Left lung (tissue), 10 donors: ENCODE measurements around the gene CNTNAP4. TPM values are rescaled to one million over a fixed set of nuclear protein-coding genes. Genes with fewer than 3 reads are reported as not detected.
A peak's percentile ranks its signal among the peaks of the same experiment; 100 is the strongest.

Experiments used
- ATAC-seq: fragments of 200-7000 bp; cut with Tn5 transposase; one replicate; pipeline ENCODE4 v1.9.1; 2020; ENCODE audit warnings: moderate library complexity
- DNase-seq, 4 donors: peaks; one replicate each; pipeline ENCODE4 v3.0.0-alpha.2; 2013 to 2020
- H3K27ac ChIP-seq, 2 donors: fragments of 200-600 bp; sonication (generic) in 1 of 2; one replicate each; pipeline versions ENCODE4 v1.5.0 to v1.8.0; 2020 to 2021
- H3K27me3 ChIP-seq, 2 donors: fragments of 200-600 bp; sonication (generic) in 1 of 2; one replicate each; pipeline versions ENCODE4 v1.5.0 to v1.8.0; 2020 to 2021
- H3K36me3 ChIP-seq, 2 donors: fragments of 200-600 bp; sonication (generic) in 1 of 2; one replicate each; pipeline versions ENCODE4 v1.5.0 to v1.8.0; 2020 to 2021
- H3K4me1 ChIP-seq, 2 donors: fragments of 200-600 bp; one replicate each; pipeline ENCODE4 v1.8.0; 2021
- H3K4me3 ChIP-seq, 2 donors: fragments of 200-600 bp; sonication (generic) in 1 of 2; one replicate each; pipeline versions ENCODE4 v1.5.0 to v1.8.0; 2020 to 2021; ENCODE audit warnings: mild to moderate bottlenecking in 1 of 2
- H3K9me3 ChIP-seq, 2 donors: fragments of 200-600 bp; sonication (generic) in 1 of 2; one replicate each; pipeline versions ENCODE4 v1.5.0 to v1.8.0; 2020 to 2021
- intact Hi-C, 2 donors: fragments of 100-400 bp; cut with DNase I; formaldehyde crosslinking; loops; one replicate each; pipeline versions ENCODE4 v1.11.2 to v1.14.2; 2022
- polyA plus RNA-seq, 6 donors: library from polyadenylated mRNA; unstranded; fragments of 120-200 nt; gene quantifications; one replicate each; pipeline ENCODE4 v1.2.1, GENCODE V29; 2013; ENCODE audit not compliant: insufficient read length in 6 of 6
- total RNA-seq, 2 donors: library from RNA; stranded (reverse); fragmentation: NEBNext Ultra II Directional; extraction: Animal tissue kit (Norgen Biotek cat#: 25700); gene quantifications; one replicate each; pipeline ENCODE4 v1.2.1, GENCODE V29; 2021
- TF ChIP-seq, protein P1 (sequence below), 2 donors: fragments of 200-600 bp; sonication (generic) in 1 of 2; IDR thresholded peaks; one replicate each; pipeline versions ENCODE4 v1.5.0 to v1.8.0; 2021; ENCODE audit warnings: antibody characterized with exemption in 2 of 2
- donor health status: DM: no; HTN: yes; CAD: no.
- donor health status: DM: no; HTN: no; CAD: no.

CNTNAP4 gene
- total and polyA plus RNA-seq, 8 donors = 0.11 to 0.76 (median 0.37) TPM; not detected in 2

DNA sequence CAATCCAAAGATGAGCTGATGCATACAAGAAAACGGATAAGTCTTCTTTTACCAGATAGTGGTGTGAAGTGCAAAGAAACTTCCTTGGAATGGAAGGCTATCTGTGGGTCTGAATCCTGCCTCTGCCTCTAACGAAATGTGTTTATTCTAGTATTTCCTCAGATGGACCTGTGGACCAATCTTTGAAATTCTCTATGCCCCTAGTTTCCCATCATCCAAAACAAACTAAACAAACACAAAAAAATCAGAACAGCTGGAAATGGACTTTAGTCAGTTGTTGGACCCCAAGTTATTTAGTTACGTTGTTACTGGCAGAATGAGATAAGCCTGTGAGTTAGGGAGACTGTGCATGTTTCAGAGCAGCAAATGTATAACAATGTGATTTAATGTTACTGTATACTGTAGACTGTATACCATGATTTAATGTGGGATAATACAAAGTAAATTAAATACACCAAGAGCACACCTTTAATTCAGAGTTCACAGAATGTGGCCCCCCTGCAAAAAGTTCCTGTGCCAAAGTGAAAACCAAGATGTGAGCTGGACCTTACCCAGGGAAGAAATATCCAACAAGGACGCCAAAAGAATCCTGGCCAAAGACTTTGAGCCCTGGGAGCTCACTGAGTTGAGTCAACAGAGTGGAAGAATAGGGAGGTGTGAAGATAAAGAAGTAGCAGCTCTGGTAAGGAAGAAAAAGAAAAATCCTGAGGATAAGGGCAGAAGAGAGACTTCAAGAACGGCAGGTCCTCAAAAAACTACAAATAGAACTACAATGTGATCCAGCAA, 255.2 kb downstream of the CNTNAP4 start:
- no peak overlapping the region for H3K4me3 ChIP-seq
- no peaks in the 10 kb centered on the region for H3K9me3 ChIP-seq
- no peak for ATAC-seq
- H3K27me3 ChIP-seq = no peaks in the 10 kb centered on the region
- no peak for DNase-seq
- no peaks in the 10 kb centered on the region for H3K4me1 ChIP-seq
- TF ChIP-seq, protein P1, sequence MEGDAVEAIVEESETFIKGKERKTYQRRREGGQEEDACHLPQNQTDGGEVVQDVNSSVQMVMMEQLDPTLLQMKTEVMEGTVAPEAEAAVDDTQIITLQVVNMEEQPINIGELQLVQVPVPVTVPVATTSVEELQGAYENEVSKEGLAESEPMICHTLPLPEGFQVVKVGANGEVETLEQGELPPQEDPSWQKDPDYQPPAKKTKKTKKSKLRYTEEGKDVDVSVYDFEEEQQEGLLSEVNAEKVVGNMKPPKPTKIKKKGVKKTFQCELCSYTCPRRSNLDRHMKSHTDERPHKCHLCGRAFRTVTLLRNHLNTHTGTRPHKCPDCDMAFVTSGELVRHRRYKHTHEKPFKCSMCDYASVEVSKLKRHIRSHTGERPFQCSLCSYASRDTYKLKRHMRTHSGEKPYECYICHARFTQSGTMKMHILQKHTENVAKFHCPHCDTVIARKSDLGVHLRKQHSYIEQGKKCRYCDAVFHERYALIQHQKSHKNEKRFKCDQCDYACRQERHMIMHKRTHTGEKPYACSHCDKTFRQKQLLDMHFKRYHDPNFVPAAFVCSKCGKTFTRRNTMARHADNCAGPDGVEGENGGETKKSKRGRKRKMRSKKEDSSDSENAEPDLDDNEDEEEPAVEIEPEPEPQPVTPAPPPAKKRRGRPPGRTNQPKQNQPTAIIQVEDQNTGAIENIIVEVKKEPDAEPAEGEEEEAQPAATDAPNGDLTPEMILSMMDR (IDR thresholded peaks at IDR 0.05) = no peak
- H3K27ac ChIP-seq = no peak overlapping the region
- no peaks in the 10 kb centered on the region for H3K36me3 ChIP-seq
- intact Hi-C loops = no loop called here

DNA sequence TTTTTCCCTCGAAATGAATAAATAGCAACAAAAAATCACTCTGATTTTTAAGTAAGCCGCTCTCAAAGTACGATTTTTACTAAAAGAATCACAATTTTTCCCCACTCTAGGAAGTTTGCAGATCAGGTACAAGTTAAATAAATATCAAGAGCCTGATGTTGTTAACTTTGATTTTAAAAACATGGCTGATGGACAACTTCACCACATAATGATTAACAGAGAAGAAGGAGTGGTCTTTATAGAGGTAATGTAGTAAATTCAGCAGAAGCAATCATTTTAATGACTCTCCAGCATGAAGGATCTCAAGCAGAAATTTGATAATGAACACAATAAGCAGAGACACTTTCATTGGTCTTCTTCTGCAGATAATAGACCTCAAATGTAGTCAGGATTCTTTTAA, 262.4 kb downstream of the CNTNAP4 start:
- intact Hi-C loops = no loop called here
- no peak for ATAC-seq

DNA sequence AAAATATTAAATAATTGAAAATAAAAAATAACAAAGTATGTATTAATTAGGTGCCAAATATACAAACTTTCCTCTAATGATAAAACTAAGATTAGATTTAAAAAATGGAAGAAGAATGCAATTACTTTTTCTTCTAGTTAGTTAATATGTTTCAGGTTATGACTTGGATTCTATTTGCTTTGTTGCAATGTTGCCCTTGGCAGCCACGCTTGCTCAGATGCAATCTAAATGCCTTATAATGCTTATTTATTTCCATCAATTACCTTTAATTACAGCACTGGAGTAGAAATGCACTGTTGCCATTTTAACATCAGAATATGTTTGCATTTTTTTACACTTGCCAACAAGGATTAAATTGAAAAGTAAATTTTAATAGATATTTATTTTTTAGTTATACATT, 263.9 kb downstream of the CNTNAP4 start:
- Histone ChIP-seq H3K27me3 (no peaks in the 10 kb centered on the region), H3K4me1 (no peaks in the 10 kb centered on the region), H3K4me3 (no peak overlapping the region), H3K36me3 (no peaks in the 10 kb centered on the region), H3K9me3 (no peaks in the 10 kb centered on the region), H3K27ac (no peak overlapping the region)
- intact Hi-C loops = no loop called here
- TF ChIP-seq, protein P1 (IDR thresholded peaks at IDR 0.05) = no peak
- DNase-seq = peak in 1 of 4 donors; percentile 2
- no peak for ATAC-seq

More for the DNA sequence above, 262.4 kb downstream of the CNTNAP4 start:
- H3K9me3 ChIP-seq = no peaks in the 10 kb centered on the region
- no peak overlapping the region for H3K27ac ChIP-seq
- H3K4me1 ChIP-seq = no peaks in the 10 kb centered on the region
- TF ChIP-seq, protein P1 (IDR thresholded peaks at IDR 0.05) = no peak
- no peaks in the 10 kb centered on the region for H3K27me3 ChIP-seq
- no peaks in the 10 kb centered on the region for H3K36me3 ChIP-seq
- H3K4me3 ChIP-seq = no peak overlapping the region
- no peak for DNase-seq

DNA sequence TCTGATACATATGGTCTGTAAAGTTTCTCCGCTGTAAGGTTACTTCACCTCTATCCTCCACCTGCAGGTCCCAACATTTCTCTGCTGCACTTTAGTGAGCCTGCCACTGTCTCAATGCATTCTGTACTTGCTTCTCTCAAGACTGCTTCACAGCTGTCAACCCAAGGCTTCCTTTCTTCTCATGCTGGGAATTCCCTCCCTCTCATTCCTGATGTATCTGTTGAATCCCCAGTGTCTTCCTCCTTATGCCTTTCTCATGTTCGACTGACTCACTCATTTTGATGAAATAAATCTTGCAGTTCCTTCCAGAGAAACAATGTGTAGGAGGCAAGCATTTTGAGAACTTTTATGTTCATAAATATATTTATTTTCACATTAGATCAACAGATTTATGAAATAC, 288.3 kb downstream of the CNTNAP4 start:
- DNase-seq (no peak), ATAC-seq (no peak)
- Histone ChIP-seq H3K36me3 (no peaks in the 10 kb centered on the region), H3K9me3 (no peaks in the 10 kb centered on the region), H3K4me1 (no peaks in the 10 kb centered on the region), H3K4me3 (no peak overlapping the region), H3K27me3 (no peaks in the 10 kb centered on the region), H3K27ac (no peak overlapping the region)
- intact Hi-C loops = no loop called here
- TF ChIP-seq, protein P1 (IDR thresholded peaks at IDR 0.05) = no peak

DNA sequence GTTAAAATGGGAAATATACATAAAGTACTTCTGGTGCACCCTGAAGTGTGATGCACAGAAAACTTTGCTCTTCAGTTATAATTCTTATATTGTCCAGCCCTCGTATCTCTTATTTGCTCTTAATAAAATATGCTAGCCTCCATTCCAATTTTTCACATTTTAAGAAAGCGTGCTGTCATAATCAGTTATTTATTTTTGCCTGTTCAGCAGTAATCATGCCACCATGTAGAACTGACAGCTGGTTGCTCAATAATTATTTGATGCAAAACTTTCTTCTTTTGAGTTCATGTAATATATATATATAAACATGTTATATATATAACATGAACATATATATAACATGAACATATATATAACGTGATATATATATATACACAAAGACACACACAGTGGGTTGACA, 294.6 kb downstream of the CNTNAP4 start:
- intact Hi-C loops = no loop called here
- TF ChIP-seq, protein P1 (IDR thresholded peaks at IDR 0.05) = no peak
- H3K27ac ChIP-seq = no peak overlapping the region
- no peaks in the 10 kb centered on the region for H3K9me3 ChIP-seq
- no peaks in the 10 kb centered on the region for H3K4me1 ChIP-seq
- ATAC-seq (no peak), DNase-seq (no peak)
- H3K4me3 ChIP-seq = no peak overlapping the region
- H3K27me3 ChIP-seq = no peaks in the 10 kb centered on the region
- no peaks in the 10 kb centered on the region for H3K36me3 ChIP-seq
